OCI-LY3 (cell line): ENCODE measurements around the gene CREBBP.

ENCODE experiments used
- H2AFZ ChIP-seq: fragments of 200-600, 300-600 bp; shearing (Covaris generic); 2 replicates; pipeline ENCODE4 v1.6.0; 2014; ENCODE audit warnings: antibody characterized with exemption, low read depth, low read length
- H3K27ac ChIP-seq: fragments of 200-600, 300-600 bp; sonication (generic); 2 replicates; pipeline ENCODE4 v1.5.1; 2014; ENCODE audit warnings: mild to moderate bottlenecking, low read length, moderate library complexity, mixed read lengths
- H3K27me3 ChIP-seq: fragments of 200-600, 300-600 bp; sonication (generic); 2 replicates; pipeline ENCODE4 v1.6.1; 2014; ENCODE audit warnings: low read depth, low read length, mixed read lengths
- H3K36me3 ChIP-seq: fragments of 200-600, 300-600 bp; sonication (generic); replicated peaks from 2 replicates; pipeline ENCODE3; 2014; ENCODE audit warnings: low read depth, low read length, mixed read lengths
- H3K4me1 ChIP-seq: fragments of 300-600, 200-600 bp; sonication (generic); 2 replicates; pipeline ENCODE4 v1.6.1; 2014; ENCODE audit warnings: low read length, mixed read lengths
- H3K4me2 ChIP-seq: fragments of 200-600, 300-600 bp; sonication (generic); 2 replicates; pipeline ENCODE4 v1.6.1; 2014; ENCODE audit warnings: low read length, mixed read lengths
- H3K4me3 ChIP-seq: fragments of 300-600, 200-600 bp; sonication (generic); 2 replicates; pipeline ENCODE4 v1.5.1; 2014; ENCODE audit warnings: antibody characterized with exemption, mild to moderate bottlenecking, low read length, moderate library complexity
- H3K79me2 ChIP-seq: fragments of 300-600, 200-600 bp; shearing (Covaris generic); 2 replicates; pipeline ENCODE4 v1.6.1; 2014; ENCODE audit warnings: mild to moderate bottlenecking, low read length, mixed read lengths
- H3K9ac ChIP-seq: fragments of 300-600, 200-600 bp; shearing (Covaris generic); 2 replicates; pipeline ENCODE4 v1.6.0; 2014; ENCODE audit warnings: mild to moderate bottlenecking, low read length, moderate library complexity
- H3K9me3 ChIP-seq: fragments of 200-600, 300-600 bp; shearing (Covaris generic); 2 replicates; pipeline ENCODE4 v1.6.1; 2014; ENCODE audit warnings: low read length, mixed read lengths; ENCODE audit not compliant: insufficient read depth
- H4K20me1 ChIP-seq: fragments of 200-600, 300-600 bp; sonication (generic); 2 replicates; pipeline ENCODE4 v1.6.1; 2016; ENCODE audit warnings: low read length, mixed read lengths; ENCODE audit not compliant: insufficient read depth
- EZH2phosphoT487 ChIP-seq: fragments of 200-600 bp; shearing (Covaris generic); IDR thresholded peaks from 2 replicates; pipeline ENCODE4 v1.6.1; 2018; ENCODE audit warnings: antibody characterized with exemption, mixed run types, low read depth
- TF ChIP-seq, protein P1 (sequence below): fragments of 200-600, 300-600 bp; sonication (generic); IDR thresholded peaks from 2 replicates; pipeline ENCODE4 v1.5.1; 2014; ENCODE audit warnings: antibody characterized with exemption, low read length, low read depth

CREBBP gene

DNA sequence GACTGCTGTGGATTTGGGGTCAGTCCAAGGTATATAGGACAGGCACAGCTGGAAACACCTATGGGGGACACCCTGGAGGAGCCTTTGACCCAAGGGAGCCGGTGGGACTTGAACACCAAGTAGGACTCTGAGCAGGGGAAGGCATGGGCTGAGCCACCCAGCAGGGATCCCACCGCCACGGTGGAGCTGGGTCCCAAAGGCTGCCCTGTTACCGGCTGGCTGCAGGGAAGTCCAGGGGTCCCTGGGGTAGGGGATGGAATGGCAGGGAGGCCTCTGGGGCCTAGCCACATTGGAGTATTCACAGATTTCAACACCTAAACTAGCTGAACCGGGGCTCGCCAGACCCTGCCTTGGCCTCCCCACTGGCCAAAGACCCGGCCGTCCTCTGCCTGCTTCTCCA lies 39.7 kb upstream of the CREBBP start:
- no peak overlapping the region for H3K9ac ChIP-seq
- H3K79me2 ChIP-seq, result no peaks in the 10 kb centered on the region
- H2AFZ ChIP-seq, result no peak overlapping the region
- no peaks in the 10 kb centered on the region for H3K9me3 ChIP-seq
- H4K20me1 ChIP-seq, result no peaks in the 10 kb centered on the region
- no peak overlapping the region for H3K4me3 ChIP-seq
- H3K4me2 ChIP-seq, result no peak overlapping the region
- H3K4me1 ChIP-seq, result no peaks in the 10 kb centered on the region
- H3K27ac ChIP-seq, result no peak overlapping the region
- no peaks in the 10 kb centered on the region for H3K27me3 ChIP-seq
- no peaks in the 10 kb centered on the region for H3K36me3 ChIP-seq
- TF ChIP-seq EZH2phosphoT487, result no peak
- TF ChIP-seq, protein P1, sequence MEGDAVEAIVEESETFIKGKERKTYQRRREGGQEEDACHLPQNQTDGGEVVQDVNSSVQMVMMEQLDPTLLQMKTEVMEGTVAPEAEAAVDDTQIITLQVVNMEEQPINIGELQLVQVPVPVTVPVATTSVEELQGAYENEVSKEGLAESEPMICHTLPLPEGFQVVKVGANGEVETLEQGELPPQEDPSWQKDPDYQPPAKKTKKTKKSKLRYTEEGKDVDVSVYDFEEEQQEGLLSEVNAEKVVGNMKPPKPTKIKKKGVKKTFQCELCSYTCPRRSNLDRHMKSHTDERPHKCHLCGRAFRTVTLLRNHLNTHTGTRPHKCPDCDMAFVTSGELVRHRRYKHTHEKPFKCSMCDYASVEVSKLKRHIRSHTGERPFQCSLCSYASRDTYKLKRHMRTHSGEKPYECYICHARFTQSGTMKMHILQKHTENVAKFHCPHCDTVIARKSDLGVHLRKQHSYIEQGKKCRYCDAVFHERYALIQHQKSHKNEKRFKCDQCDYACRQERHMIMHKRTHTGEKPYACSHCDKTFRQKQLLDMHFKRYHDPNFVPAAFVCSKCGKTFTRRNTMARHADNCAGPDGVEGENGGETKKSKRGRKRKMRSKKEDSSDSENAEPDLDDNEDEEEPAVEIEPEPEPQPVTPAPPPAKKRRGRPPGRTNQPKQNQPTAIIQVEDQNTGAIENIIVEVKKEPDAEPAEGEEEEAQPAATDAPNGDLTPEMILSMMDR, result no peak

DNA sequence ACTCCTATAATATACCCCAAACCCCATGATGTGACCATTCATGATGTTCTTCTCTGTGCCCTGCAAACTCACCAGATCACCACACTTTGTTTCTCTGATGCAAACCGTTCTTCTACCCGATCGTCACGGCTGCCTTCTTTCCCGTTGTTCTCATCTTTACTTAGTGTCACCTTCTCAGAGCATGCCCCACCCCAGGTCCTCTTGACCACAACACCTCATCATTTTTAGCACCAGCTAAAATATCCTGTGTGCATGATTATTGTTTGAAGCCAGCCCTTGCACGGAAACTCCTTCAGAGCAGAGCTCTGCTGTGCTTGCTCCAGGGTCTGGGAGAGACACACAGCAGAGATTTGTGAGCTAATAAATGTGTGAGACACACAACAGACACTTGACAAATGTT lies 38.9 kb upstream of the CREBBP start:
- H3K4me3 ChIP-seq, result no peak overlapping the region
- no peaks in the 10 kb centered on the region for H3K9me3 ChIP-seq
- TF ChIP-seq, protein P1, result no peak
- no peak for TF ChIP-seq EZH2phosphoT487
- H3K27me3 ChIP-seq, result no peaks in the 10 kb centered on the region
- H3K9ac ChIP-seq, result no peak overlapping the region
- H3K36me3 ChIP-seq, result no peaks in the 10 kb centered on the region
- H3K4me2 ChIP-seq, result no peak overlapping the region
- no peaks in the 10 kb centered on the region for H3K4me1 ChIP-seq
- no peak overlapping the region for H3K27ac ChIP-seq
- H4K20me1 ChIP-seq, result no peaks in the 10 kb centered on the region
- no peak overlapping the region for H2AFZ ChIP-seq
- no peaks in the 10 kb centered on the region for H3K79me2 ChIP-seq

DNA sequence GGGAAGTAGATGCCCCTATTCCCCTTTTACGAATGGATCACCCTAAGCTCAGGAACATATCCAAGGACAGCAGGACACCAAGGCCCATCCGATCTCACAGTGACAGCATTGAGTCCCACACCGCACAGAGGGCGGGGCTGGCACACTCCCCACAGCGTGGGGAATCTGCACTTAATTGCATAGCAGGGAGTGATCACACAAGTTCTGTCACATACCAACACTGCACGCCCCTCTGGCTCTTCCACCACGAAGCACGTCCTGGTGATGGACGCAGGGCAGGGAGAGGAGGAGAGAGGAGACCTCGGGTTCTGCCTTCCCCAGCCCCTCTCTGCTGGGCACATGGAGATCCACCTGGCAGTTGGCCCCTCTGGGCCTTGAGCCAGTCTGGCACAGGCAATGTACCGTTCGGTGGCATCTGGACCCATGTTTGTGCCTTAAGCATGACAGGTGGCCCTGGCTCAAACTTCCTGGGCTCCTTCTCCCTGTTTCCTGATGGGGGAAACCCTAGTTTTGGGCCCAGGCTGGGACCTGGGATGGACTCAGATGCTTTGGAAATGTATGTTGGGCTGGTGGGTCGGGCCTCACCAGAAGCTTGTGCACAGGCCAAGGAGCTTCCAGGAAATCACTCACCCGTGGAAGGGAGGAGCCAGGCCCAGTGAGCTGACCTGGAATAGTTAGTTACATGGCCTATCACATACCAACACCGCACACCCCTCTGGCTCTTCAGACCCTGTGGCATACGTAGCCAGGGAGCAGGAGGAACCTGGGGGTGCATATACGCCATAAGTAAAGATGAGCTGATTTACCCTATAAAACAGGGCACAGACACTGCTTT lies 35.1 kb upstream of the CREBBP start:
- H3K27me3 ChIP-seq, result no peaks in the 10 kb centered on the region
- H4K20me1 ChIP-seq, result no peaks in the 10 kb centered on the region
- H3K4me3 ChIP-seq, result no peak overlapping the region
- no peaks in the 10 kb centered on the region for H3K9me3 ChIP-seq
- no peak overlapping the region for H3K9ac ChIP-seq
- H3K27ac ChIP-seq, result no peak overlapping the region
- no peaks in the 10 kb centered on the region for H3K4me1 ChIP-seq
- no peak overlapping the region for H3K4me2 ChIP-seq
- TF ChIP-seq EZH2phosphoT487, result no peak
- TF ChIP-seq, protein P1, result no peak
- no peak overlapping the region for H2AFZ ChIP-seq
- no peaks in the 10 kb centered on the region for H3K36me3 ChIP-seq
- no peaks in the 10 kb centered on the region for H3K79me2 ChIP-seq

DNA sequence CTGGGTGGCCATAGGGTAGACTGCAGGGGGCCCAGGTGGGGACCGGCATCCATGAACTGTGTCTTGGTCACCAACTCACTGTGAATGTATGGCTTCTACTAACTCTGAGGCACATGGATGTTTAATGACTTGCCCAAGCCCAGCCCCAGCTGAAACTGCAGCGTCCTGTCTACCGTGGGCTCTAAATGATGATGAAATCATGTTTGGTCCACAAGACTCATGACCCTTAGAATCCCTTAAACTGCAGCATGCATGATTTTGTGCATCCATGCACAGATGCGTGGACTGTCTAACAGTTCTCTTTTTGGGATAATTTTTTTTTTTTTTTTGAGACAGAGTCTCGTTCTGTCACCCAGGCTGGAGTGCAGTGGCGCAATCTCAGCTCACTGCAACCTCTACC lies 32.4 kb upstream of the CREBBP start:
- Histone ChIP-seq H3K4me2 (no peak overlapping the region), H3K79me2 (no peaks in the 10 kb centered on the region), H3K27ac (no peak overlapping the region), H2AFZ (no peak overlapping the region), H3K27me3 (no peaks in the 10 kb centered on the region), H3K9ac (no peak overlapping the region), H3K36me3 (no peaks in the 10 kb centered on the region), H3K4me1 (no peaks in the 10 kb centered on the region), H3K9me3 (no peaks in the 10 kb centered on the region), H3K4me3 (no peak overlapping the region), H4K20me1 (no peaks in the 10 kb centered on the region)
- no peak for TF ChIP-seq EZH2phosphoT487
- TF ChIP-seq, protein P1, result no peak
